T-helper 1 cell treated with Interleukin-12 subunit alpha and Interleukin-12 subunit beta and Interleukin-4 antibody, amounts not matched to agents 30 μg/mL and 1 μg/mL, for 36 hours (primary cell): ENCODE results near the gene NPTX1.
A peak's percentile ranks its signal among the peaks of the same experiment; 100 is the strongest.

ENCODE experiments used
- H3K27ac Mint-ChIP-seq: one replicate; pipeline ENCODE4 v1.8.0; 2021; ENCODE audit warnings: mild to moderate bottlenecking, mixed read lengths
- H3K27me3 Mint-ChIP-seq: one replicate; pipeline ENCODE4 v1.8.0; 2021; ENCODE audit warnings: low read depth, mixed read lengths
- H3K36me3 Mint-ChIP-seq: one replicate; pipeline ENCODE4 v1.8.0; 2021; ENCODE audit warnings: low read depth, mixed read lengths
- H3K4me1 Mint-ChIP-seq: one replicate; pipeline ENCODE4 v1.8.0; 2021; ENCODE audit warnings: low read depth, mixed read lengths
- H3K4me3 Mint-ChIP-seq: one replicate; pipeline ENCODE4 v1.8.0; 2021; ENCODE audit warnings: mild to moderate bottlenecking, moderate library complexity, mixed read lengths
- H3K9me3 Mint-ChIP-seq: one replicate; pipeline ENCODE4 v1.8.0; 2021; ENCODE audit warnings: mixed read lengths

Gene NPTX1

DNA sequence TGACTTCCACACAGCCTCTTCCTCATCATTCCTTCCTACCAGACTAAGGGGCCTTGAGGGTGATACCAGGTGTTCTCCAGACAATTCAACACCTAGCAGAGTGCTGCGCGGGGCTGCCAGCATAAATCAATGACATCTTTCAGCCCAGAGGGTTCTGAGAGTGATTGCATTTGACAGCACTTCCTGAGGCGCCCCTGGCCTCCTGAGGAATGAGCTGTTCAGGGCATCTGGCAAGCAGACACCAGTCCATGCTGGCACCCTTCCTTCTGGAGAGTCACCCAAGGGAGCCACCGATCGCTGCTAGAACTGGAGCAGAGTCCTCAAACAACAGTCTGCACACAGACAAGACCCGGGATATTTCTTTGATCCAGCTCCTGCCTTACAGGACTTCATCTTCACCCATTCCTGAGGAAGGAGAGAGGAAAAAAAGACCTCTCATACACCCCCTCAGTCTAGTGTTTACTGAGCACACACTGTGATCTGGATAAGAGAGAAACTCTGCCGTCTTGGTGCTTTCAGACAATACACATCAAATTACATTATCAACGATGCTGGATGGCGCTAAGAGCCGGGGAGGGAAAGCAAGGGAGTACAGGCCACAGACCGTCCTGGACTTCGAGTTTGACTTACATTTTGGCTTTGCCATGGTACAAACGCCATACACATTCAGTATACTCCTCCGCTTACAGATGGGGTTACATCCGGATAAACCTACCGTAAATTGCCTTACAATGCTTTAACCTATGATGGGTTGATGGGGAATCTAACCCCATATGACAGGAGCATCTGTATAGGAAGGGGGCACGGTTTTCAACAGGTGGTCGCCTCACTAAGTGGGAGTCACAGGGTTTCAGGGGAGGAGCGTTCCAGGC, 23.0 kb downstream of the NPTX1 start:
- H3K9me3 Mint-ChIP-seq = no peaks in the 10 kb centered on the region
- H3K36me3 Mint-ChIP-seq = peaks cover 2% of the 10 kb centered on the region
- H3K4me3 Mint-ChIP-seq = peak overlapping the region; percentile 94

DNA sequence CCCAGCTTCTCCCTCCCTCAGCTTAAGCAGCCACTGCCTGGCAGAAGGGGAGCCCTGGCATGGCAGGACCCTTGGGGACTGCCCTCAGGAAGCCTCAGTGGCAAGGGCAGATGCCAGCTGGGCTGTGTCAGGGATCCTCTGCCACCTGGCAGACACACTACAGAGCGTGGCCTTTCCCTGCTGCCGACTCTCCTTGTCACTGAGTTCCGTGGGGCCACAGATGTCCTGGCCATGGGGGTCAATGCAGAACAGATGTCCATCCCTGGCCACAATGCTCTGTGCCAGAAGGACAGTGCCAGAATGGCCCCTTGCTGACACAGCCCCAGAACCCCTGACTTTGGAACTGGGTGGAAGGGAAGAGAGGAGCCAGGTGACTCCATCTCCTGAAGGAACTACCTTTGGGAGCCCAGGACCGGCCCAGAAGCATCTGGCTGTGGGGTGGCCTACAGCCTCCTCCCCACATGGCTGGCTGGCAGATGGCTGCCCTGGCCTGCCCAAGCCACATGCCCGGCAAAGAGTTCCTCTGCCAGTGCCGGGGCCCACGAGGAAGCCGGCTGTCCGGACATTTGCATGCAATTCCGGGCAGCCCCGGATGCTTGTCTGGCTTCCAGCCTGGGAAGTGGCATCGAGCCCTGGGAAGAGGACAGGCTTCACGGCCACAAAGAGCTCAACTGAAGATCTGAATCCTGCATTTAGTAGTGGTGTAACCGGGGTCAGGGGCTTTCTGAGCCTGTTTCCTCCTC, 24.1 kb downstream of the NPTX1 start:
- Mint-ChIP-seq H3K4me1 (peaks cover 22% of the 10 kb centered on the region), H3K27me3 (peaks cover 4% of the 10 kb centered on the region)

More for the DNA sequence above, 23.0 kb downstream of the NPTX1 start:
- peak overlapping the region; percentile 98 for H3K27ac Mint-ChIP-seq
- peaks cover 10% of the 10 kb centered on the region for H3K27me3 Mint-ChIP-seq
- peaks cover 30% of the 10 kb centered on the region for H3K4me1 Mint-ChIP-seq

DNA sequence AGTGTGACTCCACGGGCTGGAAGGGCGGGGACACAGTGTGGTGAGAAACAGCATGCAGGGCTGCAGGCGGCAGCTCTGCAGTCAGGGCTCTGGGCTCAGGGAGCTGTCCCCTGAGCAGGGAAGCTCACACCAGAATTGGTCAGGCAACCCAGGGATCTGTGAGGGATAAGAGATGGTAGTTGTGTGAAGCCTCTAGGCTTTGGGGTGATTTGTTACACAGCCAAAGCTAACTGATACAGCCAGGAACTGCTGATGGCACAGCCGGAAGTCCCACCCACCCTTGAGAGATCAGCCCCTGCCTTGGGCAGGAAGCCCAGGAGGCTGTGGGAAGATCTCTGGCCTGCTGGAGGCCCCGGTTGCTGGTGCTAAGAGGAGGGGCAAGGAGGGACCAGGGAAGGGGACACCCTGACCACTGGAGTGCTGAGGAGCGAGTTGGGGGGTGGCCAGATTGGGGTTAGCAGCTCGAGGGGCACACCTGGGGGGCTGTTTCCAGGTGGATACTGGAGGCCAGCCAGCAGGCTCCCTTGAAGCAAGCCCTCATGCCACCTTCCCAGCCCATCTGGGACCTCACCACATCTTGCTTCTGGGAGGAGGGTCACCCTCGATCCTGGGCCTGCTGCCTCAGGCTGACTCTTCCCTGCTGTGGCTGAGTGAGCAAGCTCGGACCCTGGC, 25.2 kb downstream of the NPTX1 start:
- H3K36me3 Mint-ChIP-seq = peaks cover 2% of the 10 kb centered on the region
- no peak overlapping the region for H3K4me3 Mint-ChIP-seq
- H3K9me3 Mint-ChIP-seq = no peaks in the 10 kb centered on the region
- H3K27ac Mint-ChIP-seq = no peak overlapping the region
- H3K27me3 Mint-ChIP-seq = no peaks in the 10 kb centered on the region
- peaks cover 14% of the 10 kb centered on the region for H3K4me1 Mint-ChIP-seq

More for the DNA sequence above, 24.1 kb downstream of the NPTX1 start:
- H3K4me3 Mint-ChIP-seq = no peak overlapping the region
- H3K36me3 Mint-ChIP-seq = peaks cover 2% of the 10 kb centered on the region
- no peak overlapping the region for H3K27ac Mint-ChIP-seq
- no peaks in the 10 kb centered on the region for H3K9me3 Mint-ChIP-seq

DNA sequence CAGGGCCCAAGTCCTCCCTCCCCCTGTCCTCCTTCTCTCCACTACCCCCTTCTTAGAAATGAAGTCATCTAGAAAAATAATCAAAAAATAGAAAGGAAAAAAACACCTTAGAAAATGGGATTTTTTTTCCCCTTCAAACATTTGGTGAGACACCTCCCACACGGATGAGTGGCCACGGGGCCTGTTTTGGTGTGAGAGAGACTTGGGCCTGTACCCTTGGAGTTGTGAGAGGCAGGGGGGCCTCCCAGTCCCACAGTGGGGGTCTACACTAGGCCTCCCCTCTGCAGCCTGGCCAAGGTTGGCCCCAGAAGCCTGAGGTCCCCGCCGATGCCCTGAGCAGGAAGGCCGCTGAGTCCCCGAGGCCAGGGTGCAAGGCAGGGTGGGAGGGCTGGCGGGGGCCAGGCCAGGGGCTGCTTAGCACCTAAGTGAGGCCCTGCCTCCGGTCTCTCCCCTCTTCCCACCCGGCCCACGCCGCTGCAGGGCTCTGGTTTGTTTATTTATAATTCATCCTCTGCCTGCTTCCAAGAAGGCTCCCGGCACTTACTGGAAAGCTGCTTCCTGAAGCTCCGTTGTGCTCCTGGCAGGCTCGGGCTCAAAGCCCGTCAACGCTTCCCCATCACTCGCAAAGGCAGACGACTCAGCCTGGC, 26.4 kb downstream of the NPTX1 start:
- Mint-ChIP-seq H3K27me3 (no peaks in the 10 kb centered on the region), H3K9me3 (no peaks in the 10 kb centered on the region), H3K4me3 (no peak overlapping the region), H3K27ac (no peak overlapping the region), H3K36me3 (peaks cover 2% of the 10 kb centered on the region), H3K4me1 (peaks cover 8% of the 10 kb centered on the region)

DNA sequence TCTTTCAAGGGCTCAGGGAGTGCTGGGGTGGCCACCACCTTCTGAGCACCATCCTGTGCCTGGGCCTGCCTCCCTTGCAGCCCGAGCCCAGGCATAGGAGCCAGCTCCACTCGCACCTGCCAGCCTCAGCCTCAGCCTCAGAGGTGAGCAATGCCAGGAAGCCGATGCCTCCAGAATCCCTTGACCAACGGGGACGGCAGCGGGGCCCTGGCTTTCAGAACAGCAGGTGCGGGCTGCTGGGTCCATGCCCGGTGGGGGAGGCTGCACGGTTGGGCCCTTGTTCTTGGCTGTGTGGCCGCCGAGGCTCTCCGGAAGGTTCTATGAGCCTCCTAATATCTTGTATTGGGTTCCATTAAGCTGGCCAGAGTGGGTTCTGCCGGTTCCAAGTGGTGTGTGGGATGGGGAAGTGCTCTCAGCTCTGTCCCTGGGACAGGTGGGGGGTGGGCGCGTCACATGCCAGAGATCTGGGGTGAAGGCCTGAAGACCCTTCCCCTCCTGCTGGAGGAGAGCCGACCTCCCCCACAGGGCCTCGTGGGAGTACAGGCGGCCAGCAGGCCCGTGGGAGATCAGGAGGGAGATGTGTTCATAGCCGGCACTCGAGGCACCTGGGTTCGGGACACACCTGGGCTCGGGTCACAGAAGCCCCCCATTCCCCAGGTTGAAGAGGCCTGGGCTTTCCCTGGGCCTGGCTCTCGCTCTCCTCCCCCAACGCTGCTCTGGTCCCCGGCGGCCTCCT, 27.0 kb downstream of the NPTX1 start:
- Mint-ChIP-seq H3K27me3 (no peaks in the 10 kb centered on the region), H3K27ac (no peak overlapping the region), H3K36me3 (peaks cover 2% of the 10 kb centered on the region), H3K4me1 (peaks cover 8% of the 10 kb centered on the region), H3K9me3 (no peaks in the 10 kb centered on the region), H3K4me3 (no peak overlapping the region)

DNA sequence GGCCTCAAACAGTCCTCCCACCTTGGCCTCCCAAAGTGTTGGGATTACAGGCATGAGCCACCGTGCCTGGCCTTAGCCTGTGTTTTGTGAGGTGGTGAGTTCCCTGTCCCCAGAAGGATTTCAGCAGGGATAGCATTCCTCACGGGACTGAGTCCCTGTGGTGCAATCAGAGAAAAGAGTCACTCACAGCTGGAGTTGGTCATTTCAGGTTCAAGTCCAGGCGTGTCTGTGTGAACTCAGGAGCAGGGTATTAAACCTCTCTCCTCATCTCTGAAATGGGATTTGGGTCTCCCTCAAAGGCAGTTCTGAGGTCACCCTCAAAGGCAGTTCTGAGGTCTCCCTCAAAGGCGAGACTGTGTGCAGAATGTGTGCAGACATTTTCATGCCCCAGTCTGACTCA, 28.6 kb downstream of the NPTX1 start:
- Mint-ChIP-seq H3K4me3 (no peak overlapping the region), H3K9me3 (no peaks in the 10 kb centered on the region), H3K4me1 (no peaks in the 10 kb centered on the region), H3K36me3 (no peaks in the 10 kb centered on the region), H3K27me3 (peaks cover 3% of the 10 kb centered on the region), H3K27ac (no peak overlapping the region)

DNA sequence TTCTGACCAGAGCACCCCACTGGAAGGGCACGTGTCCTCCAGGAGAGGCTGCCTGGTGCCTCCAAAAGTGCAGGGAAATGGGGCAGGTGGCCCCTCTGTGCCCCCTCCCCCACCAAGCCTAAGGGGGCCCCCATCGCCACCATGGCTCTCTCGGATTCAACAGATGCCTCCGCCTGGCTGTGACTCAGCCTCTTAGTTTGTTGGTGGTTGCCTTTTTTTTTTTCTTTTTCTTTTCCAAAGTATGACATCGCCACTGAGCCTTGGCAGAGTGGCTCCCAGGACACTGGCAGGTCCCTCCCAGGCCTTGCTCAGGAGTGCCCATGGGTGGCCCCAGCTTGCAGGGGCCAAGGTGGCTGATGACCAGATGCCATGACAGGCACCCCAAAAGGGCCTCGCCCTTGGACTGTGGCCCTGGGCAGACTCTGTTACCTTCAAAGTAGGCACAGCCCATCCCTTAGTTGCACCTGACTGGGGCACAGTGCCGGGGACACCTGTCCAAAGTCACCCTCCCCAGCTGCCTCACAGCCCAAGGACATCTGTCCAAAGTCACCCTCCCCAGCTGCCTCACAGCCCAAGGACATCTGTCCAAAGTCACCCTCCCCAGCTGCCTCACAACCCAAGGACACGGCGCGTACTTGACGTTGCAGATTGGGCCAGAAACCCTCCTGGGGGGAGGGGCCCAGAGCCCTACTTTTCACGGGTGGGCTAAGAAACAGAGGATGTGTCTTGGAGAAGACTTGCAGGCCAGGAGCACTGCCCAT, 29.6 kb downstream of the NPTX1 start:
- H3K4me1 Mint-ChIP-seq = no peaks in the 10 kb centered on the region
- no peak overlapping the region for H3K27ac Mint-ChIP-seq
- H3K36me3 Mint-ChIP-seq = no peaks in the 10 kb centered on the region
- H3K9me3 Mint-ChIP-seq = no peaks in the 10 kb centered on the region
- H3K4me3 Mint-ChIP-seq = no peak overlapping the region
- peaks cover 4% of the 10 kb centered on the region for H3K27me3 Mint-ChIP-seq

DNA sequence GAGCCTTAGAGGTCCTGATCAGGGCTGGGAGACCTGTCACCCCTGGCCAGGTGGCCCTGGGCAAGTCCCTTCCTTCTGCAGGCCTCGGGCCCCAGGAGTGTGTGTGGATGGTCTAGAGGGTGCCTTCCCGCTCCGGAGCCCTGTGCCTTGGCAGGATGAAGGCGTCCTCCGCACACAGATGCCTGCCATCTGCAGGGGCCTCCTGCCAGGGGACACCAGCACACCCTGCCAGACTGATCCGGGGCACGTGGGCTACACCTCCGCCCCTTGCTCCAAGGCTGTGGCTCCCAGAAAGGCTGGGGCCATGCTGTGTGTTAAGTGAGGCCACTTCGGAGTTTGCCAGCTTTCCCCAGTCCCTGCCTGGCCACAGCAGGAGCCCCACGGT, 30.7 kb downstream of the NPTX1 start:
- Mint-ChIP-seq H3K27me3 (peaks cover 4% of the 10 kb centered on the region), H3K9me3 (no peaks in the 10 kb centered on the region), H3K27ac (no peak overlapping the region), H3K4me3 (no peak overlapping the region), H3K36me3 (no peaks in the 10 kb centered on the region), H3K4me1 (no peaks in the 10 kb centered on the region)

DNA sequence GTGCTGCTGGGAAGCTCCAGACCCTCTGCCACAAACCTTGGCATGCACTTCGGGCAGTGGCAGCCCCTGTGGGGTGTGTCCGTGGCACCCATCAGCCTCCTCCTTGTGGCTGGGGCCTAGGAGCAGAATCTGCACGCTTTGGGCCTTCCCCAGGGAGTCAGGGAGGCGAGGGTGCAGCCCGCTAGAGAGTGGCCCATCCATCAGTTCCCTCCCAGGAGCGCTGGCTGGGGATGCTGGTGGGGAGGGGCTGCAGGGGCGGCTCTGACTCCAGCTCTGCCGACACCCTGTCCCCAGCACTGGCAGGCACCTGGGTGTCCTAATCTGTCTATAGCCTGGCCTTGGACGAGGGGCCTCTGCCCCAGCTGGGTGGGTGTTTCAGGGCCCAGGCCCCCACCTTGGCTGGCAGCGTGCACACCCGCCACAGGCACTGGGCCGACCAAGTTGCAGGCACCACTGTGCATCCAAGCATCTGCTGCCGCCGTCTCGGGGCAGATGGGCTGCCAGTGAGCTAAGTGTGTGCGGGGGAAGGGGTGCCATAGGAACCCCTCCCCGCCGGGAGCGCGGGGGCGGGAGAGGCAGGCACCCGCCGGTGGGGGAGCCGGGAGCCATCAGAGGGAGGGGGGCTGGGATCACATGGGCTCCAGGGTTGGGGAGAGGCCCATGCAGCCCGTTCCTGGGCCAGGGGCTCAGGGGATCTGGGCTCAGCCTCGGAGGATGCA, 31.2 kb downstream of the NPTX1 start:
- H3K27me3 Mint-ChIP-seq = peaks cover 4% of the 10 kb centered on the region
- H3K9me3 Mint-ChIP-seq = no peaks in the 10 kb centered on the region
- H3K36me3 Mint-ChIP-seq = no peaks in the 10 kb centered on the region
- H3K27ac Mint-ChIP-seq = no peak overlapping the region
- H3K4me3 Mint-ChIP-seq = no peak overlapping the region
- no peaks in the 10 kb centered on the region for H3K4me1 Mint-ChIP-seq

DNA sequence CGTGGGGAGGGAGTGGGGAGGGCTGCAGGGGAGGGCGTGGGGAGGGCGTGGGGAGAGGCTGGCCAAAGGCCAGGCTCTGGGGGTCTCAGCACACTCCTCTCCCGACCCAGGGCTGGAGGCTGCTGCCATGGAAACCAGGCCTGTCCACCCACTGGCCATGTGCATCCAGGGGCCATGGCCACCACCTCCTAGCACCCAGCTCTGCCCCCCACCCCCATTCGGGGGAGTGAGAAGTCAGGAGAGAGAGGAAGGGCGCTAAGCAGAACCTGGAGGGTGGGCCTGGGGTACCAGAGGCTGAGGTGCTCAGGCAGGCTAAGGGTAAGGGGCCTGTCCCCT, 31.8 kb downstream of the NPTX1 start:
- Mint-ChIP-seq H3K27ac (no peak overlapping the region), H3K9me3 (no peaks in the 10 kb centered on the region), H3K27me3 (peaks cover 4% of the 10 kb centered on the region), H3K4me3 (no peak overlapping the region), H3K4me1 (no peaks in the 10 kb centered on the region), H3K36me3 (no peaks in the 10 kb centered on the region)

DNA sequence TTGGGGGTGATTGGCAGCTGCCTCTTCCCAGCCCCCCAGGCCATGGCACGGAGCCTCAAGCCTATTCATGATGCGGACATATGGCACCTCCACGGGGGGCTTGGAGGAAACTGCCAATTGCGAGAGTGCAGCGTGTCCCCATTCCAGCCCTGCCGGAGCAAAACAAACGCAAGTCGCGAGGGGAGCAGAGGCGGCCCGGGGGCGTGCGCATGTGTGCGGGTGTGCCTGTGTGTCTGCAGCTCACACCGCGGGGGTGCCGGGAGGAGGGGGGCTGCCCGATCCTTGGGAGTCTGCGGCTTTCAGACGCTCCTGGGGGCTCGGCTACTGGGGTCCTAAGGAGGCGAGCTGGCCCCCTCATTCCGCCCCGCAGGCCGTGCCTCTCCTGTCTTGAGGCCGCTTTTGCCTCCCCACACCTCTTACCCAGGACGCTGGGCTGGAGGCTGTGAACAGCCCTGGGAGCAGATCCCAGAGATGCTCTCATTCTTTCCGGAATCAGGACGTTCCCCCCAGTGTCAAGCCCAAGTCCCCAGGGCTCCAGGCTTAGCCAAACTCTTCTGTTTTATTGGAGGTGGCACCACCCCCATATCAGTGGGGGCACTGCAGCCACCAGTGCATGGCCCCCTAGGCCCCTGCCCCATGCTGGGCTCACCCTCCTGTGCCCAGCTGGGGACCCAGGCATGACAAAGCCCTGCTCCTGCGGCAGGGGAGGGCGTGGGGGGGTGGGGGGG, 32.3 kb downstream of the NPTX1 start:
- Mint-ChIP-seq H3K36me3 (no peaks in the 10 kb centered on the region), H3K27me3 (peaks cover 4% of the 10 kb centered on the region), H3K27ac (no peak overlapping the region), H3K9me3 (no peaks in the 10 kb centered on the region), H3K4me1 (no peaks in the 10 kb centered on the region), H3K4me3 (no peak overlapping the region)

DNA sequence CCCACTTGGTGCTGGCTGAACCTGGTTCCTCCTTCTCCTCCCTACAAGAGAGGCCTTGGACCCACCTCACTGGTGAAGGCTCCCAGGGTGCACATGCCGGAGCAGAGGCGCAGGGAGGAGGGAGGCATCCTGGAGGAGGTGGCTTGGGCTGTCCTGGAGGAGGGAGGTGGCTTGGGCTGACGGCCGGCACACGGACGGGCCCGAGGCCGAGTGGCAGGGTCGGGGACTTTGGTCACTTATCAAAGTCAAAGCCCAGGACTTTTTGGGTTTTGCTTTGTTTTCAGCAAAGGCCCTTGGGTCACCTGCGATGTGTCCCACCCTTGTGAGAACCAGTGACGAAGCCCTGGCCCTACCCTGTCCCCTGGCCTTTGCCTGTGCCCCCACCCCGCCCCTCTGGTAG, 32.9 kb downstream of the NPTX1 start:
- H3K27ac Mint-ChIP-seq = no peak overlapping the region
- no peaks in the 10 kb centered on the region for H3K9me3 Mint-ChIP-seq
- no peaks in the 10 kb centered on the region for H3K36me3 Mint-ChIP-seq
- H3K27me3 Mint-ChIP-seq = peaks cover 4% of the 10 kb centered on the region
- H3K4me3 Mint-ChIP-seq = no peak overlapping the region
- H3K4me1 Mint-ChIP-seq = no peaks in the 10 kb centered on the region
